SK-N-SH treated with all-trans-retinoic acid at 6 μM for 48 hours (cell line): ENCODE results near the gene CA5A.

Experiments
- ATAC-seq: fragments of 200-7000 bp; cut with Tn5 transposase; 3 replicates; pipeline ENCODE4 v1.9.1; 2020; ENCODE audit warnings: mild to moderate bottlenecking, moderate library complexity
- ARNTL ChIP-seq: fragments of 450-650 bp; formaldehyde crosslinking; IDR thresholded peaks from 2 replicates; pipeline ENCODE4 v1.5.0; 2020; ENCODE audit warnings: low read depth, mild to moderate bottlenecking, moderate library complexity, borderline replicate concordance
- BACH2 ChIP-seq: fragments of 250-450 bp; sonication (Bioruptor Pico); IDR thresholded peaks from 2 replicates; pipeline ENCODE4 v1.9.0; 2021; ENCODE audit warnings: mild to moderate bottlenecking, borderline replicate concordance
- CSDC2 ChIP-seq: fragments of 250-450 bp; sonication (Bioruptor Pico); IDR thresholded peaks from 2 replicates; pipeline ENCODE4 v1.5.0; 2020; ENCODE audit warnings: mild to moderate bottlenecking, moderate library complexity
- ESRRG ChIP-seq: fragments of 250-450 bp; sonication (Bioruptor Pico); IDR thresholded peaks from 2 replicates; pipeline ENCODE4 v1.6.1; 2021; ENCODE audit warnings: mild to moderate bottlenecking
- GLIS3 ChIP-seq: fragments of 250-450 bp; sonication (Bioruptor Pico); IDR thresholded peaks from 2 replicates; pipeline ENCODE4 v1.5.0; 2020; ENCODE audit warnings: mild to moderate bottlenecking, moderate library complexity
- ISL1 ChIP-seq: fragments of 250-450 bp; sonication (Bioruptor Pico); IDR thresholded peaks from 2 replicates; pipeline ENCODE4 v2.1.2; 2022; ENCODE audit warnings: mild to moderate bottlenecking, moderate library complexity
- PPARA ChIP-seq: fragments of 250-450 bp; sonication (Bioruptor Pico); IDR thresholded peaks from 2 replicates; pipeline ENCODE4 v1.5.0; 2020; ENCODE audit warnings: mild to moderate bottlenecking, borderline replicate concordance
- SNAI2 ChIP-seq: fragments of 250-450 bp; sonication (Bioruptor Pico); IDR thresholded peaks from 2 replicates; pipeline ENCODE4 v1.5.0; 2020; ENCODE audit warnings: mild to moderate bottlenecking, moderate library complexity
- TCF4 ChIP-seq: fragments of 250-450 bp; sonication (Bioruptor Pico); IDR thresholded peaks from 2 replicates; pipeline ENCODE4 v1.8.0; 2021; ENCODE audit warnings: mild to moderate bottlenecking, moderate library complexity, borderline replicate concordance
- ZC3H10 ChIP-seq: fragments of 250-450 bp; sonication (Bioruptor Pico); IDR thresholded peaks from 2 replicates; pipeline ENCODE4 v1.5.1; 2021; ENCODE audit warnings: mild to moderate bottlenecking, moderate library complexity
- ZFP3 ChIP-seq: fragments of 250-450 bp; sonication (Bioruptor Pico); IDR thresholded peaks from 2 replicates; pipeline ENCODE4 v1.5.0; 2020; ENCODE audit warnings: mild to moderate bottlenecking, moderate library complexity
- ZFP30 ChIP-seq: fragments of 450-650 bp; formaldehyde crosslinking; IDR thresholded peaks from 2 replicates; pipeline ENCODE4 v1.5.0; 2022; ENCODE audit warnings: mild to moderate bottlenecking, moderate library complexity
- ZNF565 ChIP-seq: fragments of 450-650 bp; formaldehyde crosslinking; conservative IDR thresholded peaks from 2 replicates; pipeline ENCODE4 v1.5.0; 2020; ENCODE audit warnings: low read depth, mild to moderate bottlenecking, moderate library complexity
- ZNF70 ChIP-seq: fragments of 450-650 bp; formaldehyde crosslinking; IDR thresholded peaks from 2 replicates; pipeline ENCODE4 v1.5.0; 2020; ENCODE audit warnings: mild to moderate bottlenecking, moderate library complexity
- ZNF8 ChIP-seq: fragments of 450-650 bp; formaldehyde crosslinking; IDR thresholded peaks from 2 replicates; pipeline ENCODE4 v1.5.0; 2020; ENCODE audit warnings: mild to moderate bottlenecking, moderate library complexity
- TF ChIP-seq, protein P1 (sequence below): fragments of 250-450 bp; sonication (Bioruptor Pico); IDR thresholded peaks from 2 replicates; pipeline ENCODE4 v1.8.0; 2021; ENCODE audit warnings: low read depth, mild to moderate bottlenecking, moderate library complexity, borderline replicate concordance
- TF ChIP-seq, protein P2 (sequence below): fragments of 250-450 bp; sonication (Bioruptor Pico); IDR thresholded peaks from 2 replicates; pipeline ENCODE4 v1.5.0; 2020; ENCODE audit warnings: mild to moderate bottlenecking, moderate library complexity
- TF ChIP-seq, protein P3 (sequence below): fragments of 250-450 bp; sonication (Bioruptor Pico); IDR thresholded peaks from 2 replicates; pipeline ENCODE4 v1.5.1; 2021; ENCODE audit warnings: mild to moderate bottlenecking, moderate library complexity
- TF ChIP-seq, protein P4 (sequence below): fragments of 250-450 bp; sonication (Bioruptor Pico); IDR thresholded peaks from 2 replicates; pipeline ENCODE4 v1.8.0; 2020; ENCODE audit warnings: mild to moderate bottlenecking, moderate library complexity, borderline replicate concordance
- TF ChIP-seq, protein P5 (sequence below): fragments of 250-450 bp; sonication (Bioruptor Pico); IDR thresholded peaks from 2 replicates; pipeline ENCODE4 v1.5.1; 2020; ENCODE audit warnings: low read depth, mild to moderate bottlenecking, moderate library complexity

CA5A gene

DNA sequence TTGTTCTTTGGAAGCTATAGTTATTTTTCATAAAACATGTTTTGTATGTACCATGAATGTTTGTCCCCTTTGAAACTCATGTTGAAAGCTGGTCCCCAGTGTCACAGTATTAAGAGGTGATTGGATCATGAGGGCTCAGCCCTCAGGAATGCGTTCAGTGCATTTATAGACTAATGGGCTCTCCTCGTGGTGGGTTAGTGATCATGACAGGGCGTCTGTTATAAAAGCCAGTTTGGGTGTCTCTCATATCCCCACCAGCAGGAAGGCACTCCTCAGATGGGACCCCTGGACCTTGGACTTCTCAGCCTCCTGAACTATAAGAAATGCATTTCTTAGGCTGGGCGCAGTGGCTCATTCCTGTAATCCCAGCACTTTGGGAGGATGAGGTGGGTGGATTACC lies 25.3 kb upstream of the CA5A start:
- ATAC-seq, result no peak
- TF ChIP-seq CSDC2 (no peak), ZC3H10 (no peak), ZNF70 (CRISPR knock-in tag) (no peak), ZFP30 (CRISPR knock-in tag) (no peak), ARNTL (CRISPR knock-in tag) (no peak), ISL1 (CRISPR knock-in tag) (no peak), SNAI2 (CRISPR knock-in tag) (no peak), GLIS3 (no peak), ZNF565 (CRISPR knock-in tag) (no peak), ESRRG (no peak), BACH2 (no peak), ZNF8 (CRISPR knock-in tag) (no peak), ZFP3 (CRISPR knock-in tag) (no peak), PPARA (no peak), TCF4 (CRISPR knock-in tag) (no peak)
- TF ChIP-seq, protein P1, sequence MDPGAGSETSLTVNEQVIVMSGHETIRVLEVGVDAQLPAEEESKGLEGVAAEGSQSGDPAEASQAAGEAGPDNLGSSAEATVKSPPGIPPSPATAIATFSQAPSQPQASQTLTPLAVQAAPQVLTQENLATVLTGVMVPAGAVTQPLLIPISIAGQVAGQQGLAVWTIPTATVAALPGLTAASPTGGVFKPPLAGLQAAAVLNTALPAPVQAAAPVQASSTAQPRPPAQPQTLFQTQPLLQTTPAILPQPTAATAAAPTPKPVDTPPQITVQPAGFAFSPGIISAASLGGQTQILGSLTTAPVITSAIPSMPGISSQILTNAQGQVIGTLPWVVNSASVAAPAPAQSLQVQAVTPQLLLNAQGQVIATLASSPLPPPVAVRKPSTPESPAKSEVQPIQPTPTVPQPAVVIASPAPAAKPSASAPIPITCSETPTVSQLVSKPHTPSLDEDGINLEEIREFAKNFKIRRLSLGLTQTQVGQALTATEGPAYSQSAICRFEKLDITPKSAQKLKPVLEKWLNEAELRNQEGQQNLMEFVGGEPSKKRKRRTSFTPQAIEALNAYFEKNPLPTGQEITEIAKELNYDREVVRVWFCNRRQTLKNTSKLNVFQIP (CRISPR knock-in tag), result no peak
- TF ChIP-seq, protein P2, sequence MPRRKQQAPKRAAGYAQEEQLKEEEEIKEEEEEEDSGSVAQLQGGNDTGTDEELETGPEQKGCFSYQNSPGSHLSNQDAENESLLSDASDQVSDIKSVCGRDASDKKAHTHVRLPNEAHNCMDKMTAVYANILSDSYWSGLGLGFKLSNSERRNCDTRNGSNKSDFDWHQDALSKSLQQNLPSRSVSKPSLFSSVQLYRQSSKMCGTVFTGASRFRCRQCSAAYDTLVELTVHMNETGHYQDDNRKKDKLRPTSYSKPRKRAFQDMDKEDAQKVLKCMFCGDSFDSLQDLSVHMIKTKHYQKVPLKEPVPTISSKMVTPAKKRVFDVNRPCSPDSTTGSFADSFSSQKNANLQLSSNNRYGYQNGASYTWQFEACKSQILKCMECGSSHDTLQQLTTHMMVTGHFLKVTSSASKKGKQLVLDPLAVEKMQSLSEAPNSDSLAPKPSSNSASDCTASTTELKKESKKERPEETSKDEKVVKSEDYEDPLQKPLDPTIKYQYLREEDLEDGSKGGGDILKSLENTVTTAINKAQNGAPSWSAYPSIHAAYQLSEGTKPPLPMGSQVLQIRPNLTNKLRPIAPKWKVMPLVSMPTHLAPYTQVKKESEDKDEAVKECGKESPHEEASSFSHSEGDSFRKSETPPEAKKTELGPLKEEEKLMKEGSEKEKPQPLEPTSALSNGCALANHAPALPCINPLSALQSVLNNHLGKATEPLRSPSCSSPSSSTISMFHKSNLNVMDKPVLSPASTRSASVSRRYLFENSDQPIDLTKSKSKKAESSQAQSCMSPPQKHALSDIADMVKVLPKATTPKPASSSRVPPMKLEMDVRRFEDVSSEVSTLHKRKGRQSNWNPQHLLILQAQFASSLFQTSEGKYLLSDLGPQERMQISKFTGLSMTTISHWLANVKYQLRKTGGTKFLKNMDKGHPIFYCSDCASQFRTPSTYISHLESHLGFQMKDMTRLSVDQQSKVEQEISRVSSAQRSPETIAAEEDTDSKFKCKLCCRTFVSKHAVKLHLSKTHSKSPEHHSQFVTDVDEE (CRISPR knock-in tag), result no peak
- TF ChIP-seq, protein P3, sequence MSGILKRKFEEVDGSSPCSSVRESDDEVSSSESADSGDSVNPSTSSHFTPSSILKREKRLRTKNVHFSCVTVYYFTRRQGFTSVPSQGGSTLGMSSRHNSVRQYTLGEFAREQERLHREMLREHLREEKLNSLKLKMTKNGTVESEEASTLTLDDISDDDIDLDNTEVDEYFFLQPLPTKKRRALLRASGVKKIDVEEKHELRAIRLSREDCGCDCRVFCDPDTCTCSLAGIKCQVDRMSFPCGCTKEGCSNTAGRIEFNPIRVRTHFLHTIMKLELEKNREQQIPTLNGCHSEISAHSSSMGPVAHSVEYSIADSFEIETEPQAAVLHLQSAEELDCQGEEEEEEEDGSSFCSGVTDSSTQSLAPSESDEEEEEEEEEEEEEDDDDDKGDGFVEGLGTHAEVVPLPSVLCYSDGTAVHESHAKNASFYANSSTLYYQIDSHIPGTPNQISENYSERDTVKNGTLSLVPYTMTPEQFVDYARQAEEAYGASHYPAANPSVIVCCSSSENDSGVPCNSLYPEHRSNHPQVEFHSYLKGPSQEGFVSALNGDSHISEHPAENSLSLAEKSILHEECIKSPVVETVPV (CRISPR knock-in tag), result no peak
- TF ChIP-seq, protein P4, sequence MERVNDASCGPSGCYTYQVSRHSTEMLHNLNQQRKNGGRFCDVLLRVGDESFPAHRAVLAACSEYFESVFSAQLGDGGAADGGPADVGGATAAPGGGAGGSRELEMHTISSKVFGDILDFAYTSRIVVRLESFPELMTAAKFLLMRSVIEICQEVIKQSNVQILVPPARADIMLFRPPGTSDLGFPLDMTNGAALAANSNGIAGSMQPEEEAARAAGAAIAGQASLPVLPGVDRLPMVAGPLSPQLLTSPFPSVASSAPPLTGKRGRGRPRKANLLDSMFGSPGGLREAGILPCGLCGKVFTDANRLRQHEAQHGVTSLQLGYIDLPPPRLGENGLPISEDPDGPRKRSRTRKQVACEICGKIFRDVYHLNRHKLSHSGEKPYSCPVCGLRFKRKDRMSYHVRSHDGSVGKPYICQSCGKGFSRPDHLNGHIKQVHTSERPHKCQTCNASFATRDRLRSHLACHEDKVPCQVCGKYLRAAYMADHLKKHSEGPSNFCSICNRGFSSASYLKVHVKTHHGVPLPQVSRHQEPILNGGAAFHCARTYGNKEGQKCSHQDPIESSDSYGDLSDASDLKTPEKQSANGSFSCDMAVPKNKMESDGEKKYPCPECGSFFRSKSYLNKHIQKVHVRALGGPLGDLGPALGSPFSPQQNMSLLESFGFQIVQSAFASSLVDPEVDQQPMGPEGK (CRISPR knock-in tag), result no peak

DNA sequence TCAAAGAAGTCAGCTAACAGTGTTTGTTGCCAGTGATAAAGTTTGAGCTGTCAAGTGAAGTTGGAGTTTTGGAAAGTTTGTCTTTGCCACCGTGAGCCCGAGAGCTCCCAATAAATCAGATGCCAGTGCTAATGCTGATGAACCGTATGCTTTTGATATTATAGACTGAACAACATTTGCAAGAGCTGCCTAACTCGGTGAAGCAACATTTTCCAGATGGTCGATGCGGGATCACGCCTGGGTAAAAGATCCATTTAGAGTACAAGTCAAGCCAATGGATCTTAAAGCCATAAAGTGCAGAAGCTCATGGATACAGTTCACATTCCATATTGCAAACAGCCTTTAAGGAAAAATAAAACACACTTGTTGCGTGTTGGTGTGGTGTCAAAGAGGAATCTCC lies 24.5 kb upstream of the CA5A start:
- ATAC-seq, result no peak
- TF ChIP-seq, protein P1 (CRISPR knock-in tag), result no peak
- no peak for TF ChIP-seq PPARA
- no peak for TF ChIP-seq GLIS3
- no peak for TF ChIP-seq SNAI2 (CRISPR knock-in tag)
- TF ChIP-seq ZFP3 (CRISPR knock-in tag), result no peak
- TF ChIP-seq ZNF565 (CRISPR knock-in tag), result no peak
- no peak for TF ChIP-seq TCF4 (CRISPR knock-in tag)
- no peak for TF ChIP-seq ZC3H10
- TF ChIP-seq ISL1 (CRISPR knock-in tag), result no peak
- no peak for TF ChIP-seq ZFP30 (CRISPR knock-in tag)
- no peak for TF ChIP-seq ZNF8 (CRISPR knock-in tag)

DNA sequence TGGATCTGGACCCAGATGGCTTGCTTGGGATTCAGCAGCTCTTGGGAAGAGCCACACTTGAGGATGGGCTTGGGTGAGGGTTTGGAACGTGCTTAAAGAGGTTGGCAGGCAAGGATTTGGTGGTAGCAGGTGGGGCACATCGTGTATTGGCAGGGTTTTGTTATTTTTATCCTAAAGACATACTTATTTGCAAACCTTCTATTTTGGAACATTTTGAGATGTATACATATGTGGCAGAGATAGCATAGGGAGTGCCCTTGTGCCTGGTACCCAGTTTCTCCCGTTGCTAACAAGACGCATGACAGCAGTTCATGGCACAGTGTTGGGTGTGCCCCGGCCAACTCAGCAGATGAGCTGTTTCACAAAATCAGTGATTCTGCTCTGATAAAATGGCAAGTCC lies 24.0 kb upstream of the CA5A start:
- ATAC-seq, result no peak
- TF ChIP-seq, protein P5, sequence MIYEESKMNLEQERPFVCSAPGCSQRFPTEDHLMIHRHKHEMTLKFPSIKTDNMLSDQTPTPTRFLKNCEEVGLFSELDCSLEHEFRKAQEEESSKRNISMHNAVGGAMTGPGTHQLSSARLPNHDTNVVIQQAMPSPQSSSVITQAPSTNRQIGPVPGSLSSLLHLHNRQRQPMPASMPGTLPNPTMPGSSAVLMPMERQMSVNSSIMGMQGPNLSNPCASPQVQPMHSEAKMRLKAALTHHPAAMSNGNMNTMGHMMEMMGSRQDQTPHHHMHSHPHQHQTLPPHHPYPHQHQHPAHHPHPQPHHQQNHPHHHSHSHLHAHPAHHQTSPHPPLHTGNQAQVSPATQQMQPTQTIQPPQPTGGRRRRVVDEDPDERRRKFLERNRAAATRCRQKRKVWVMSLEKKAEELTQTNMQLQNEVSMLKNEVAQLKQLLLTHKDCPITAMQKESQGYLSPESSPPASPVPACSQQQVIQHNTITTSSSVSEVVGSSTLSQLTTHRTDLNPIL, result no peak
- TF ChIP-seq ARNTL (CRISPR knock-in tag) (no peak), ZNF8 (CRISPR knock-in tag) (no peak)
